ENCODE measurements around the gene CLDN18.

DNA sequence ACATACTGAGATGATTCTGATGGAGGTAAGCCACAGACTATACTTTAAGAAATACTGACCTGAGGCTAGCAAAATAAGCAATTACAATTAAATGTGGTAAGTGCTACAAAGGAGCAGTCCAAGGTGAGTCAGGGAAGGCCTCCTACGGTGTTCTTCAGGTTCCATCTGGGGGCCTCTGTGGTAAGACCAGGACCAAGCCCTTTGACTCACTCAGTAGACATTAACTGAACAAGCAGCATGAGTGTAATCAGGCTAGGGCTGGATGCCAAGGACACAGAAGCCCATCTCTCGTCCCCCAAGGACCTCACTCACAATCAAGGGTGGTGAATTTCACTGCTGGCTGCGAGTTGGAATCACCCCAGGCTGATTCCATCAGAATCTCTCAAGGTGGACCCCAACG is 68.1 kb downstream of the CLDN18 start:
- TF ChIP-seq, protein P1, sequence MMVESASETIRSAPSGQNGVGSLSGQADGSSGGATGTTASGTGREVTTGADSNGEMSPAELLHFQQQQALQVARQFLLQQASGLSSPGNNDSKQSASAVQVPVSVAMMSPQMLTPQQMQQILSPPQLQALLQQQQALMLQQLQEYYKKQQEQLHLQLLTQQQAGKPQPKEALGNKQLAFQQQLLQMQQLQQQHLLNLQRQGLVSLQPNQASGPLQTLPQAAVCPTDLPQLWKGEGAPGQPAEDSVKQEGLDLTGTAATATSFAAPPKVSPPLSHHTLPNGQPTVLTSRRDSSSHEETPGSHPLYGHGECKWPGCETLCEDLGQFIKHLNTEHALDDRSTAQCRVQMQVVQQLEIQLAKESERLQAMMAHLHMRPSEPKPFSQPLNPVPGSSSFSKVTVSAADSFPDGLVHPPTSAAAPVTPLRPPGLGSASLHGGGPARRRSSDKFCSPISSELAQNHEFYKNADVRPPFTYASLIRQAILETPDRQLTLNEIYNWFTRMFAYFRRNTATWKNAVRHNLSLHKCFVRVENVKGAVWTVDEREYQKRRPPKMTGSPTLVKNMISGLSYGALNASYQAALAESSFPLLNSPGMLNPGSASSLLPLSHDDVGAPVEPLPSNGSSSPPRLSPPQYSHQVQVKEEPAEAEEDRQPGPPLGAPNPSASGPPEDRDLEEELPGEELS (CRISPR knock-in tag; IDR thresholded peaks at IDR 0.05): no peak
- TF ChIP-seq, protein P2, sequence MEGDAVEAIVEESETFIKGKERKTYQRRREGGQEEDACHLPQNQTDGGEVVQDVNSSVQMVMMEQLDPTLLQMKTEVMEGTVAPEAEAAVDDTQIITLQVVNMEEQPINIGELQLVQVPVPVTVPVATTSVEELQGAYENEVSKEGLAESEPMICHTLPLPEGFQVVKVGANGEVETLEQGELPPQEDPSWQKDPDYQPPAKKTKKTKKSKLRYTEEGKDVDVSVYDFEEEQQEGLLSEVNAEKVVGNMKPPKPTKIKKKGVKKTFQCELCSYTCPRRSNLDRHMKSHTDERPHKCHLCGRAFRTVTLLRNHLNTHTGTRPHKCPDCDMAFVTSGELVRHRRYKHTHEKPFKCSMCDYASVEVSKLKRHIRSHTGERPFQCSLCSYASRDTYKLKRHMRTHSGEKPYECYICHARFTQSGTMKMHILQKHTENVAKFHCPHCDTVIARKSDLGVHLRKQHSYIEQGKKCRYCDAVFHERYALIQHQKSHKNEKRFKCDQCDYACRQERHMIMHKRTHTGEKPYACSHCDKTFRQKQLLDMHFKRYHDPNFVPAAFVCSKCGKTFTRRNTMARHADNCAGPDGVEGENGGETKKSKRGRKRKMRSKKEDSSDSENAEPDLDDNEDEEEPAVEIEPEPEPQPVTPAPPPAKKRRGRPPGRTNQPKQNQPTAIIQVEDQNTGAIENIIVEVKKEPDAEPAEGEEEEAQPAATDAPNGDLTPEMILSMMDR (IDR thresholded peaks at IDR 0.05): no peak
- TF ChIP-seq, protein P3, sequence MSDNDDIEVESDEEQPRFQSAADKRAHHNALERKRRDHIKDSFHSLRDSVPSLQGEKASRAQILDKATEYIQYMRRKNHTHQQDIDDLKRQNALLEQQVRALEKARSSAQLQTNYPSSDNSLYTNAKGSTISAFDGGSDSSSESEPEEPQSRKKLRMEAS (CRISPR knock-in tag; IDR thresholded peaks at IDR 0.05): no peak
- TF ChIP-seq, protein P4, sequence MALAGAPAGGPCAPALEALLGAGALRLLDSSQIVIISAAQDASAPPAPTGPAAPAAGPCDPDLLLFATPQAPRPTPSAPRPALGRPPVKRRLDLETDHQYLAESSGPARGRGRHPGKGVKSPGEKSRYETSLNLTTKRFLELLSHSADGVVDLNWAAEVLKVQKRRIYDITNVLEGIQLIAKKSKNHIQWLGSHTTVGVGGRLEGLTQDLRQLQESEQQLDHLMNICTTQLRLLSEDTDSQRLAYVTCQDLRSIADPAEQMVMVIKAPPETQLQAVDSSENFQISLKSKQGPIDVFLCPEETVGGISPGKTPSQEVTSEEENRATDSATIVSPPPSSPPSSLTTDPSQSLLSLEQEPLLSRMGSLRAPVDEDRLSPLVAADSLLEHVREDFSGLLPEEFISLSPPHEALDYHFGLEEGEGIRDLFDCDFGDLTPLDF (CRISPR knock-in tag; IDR thresholded peaks at IDR 0.05): no peak
- TF ChIP-seq ZNF232 (CRISPR knock-in tag; IDR thresholded peaks at IDR 0.05) (no peak), ELF4 (CRISPR knock-in tag; IDR thresholded peaks at IDR 0.05; ENCODE audit: low read depth) (no peak), ZNF671 (CRISPR knock-in tag; IDR thresholded peaks at IDR 0.05) (no peak)
- TF ChIP-seq, protein P5, sequence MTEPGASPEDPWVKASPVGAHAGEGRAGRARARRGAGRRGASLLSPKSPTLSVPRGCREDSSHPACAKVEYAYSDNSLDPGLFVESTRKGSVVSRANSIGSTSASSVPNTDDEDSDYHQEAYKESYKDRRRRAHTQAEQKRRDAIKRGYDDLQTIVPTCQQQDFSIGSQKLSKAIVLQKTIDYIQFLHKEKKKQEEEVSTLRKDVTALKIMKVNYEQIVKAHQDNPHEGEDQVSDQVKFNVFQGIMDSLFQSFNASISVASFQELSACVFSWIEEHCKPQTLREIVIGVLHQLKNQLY (CRISPR knock-in tag; IDR thresholded peaks at IDR 0.05): no peak
- TF ChIP-seq, protein P6, sequence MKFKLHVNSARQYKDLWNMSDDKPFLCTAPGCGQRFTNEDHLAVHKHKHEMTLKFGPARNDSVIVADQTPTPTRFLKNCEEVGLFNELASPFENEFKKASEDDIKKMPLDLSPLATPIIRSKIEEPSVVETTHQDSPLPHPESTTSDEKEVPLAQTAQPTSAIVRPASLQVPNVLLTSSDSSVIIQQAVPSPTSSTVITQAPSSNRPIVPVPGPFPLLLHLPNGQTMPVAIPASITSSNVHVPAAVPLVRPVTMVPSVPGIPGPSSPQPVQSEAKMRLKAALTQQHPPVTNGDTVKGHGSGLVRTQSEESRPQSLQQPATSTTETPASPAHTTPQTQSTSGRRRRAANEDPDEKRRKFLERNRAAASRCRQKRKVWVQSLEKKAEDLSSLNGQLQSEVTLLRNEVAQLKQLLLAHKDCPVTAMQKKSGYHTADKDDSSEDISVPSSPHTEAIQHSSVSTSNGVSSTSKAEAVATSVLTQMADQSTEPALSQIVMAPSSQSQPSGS (CRISPR knock-in tag; IDR thresholded peaks at IDR 0.05; ENCODE audit: borderline replicate concordance, low read depth): no peak
